GM12801 (cell line): ENCODE results near the gene C1orf185.

Experiments used
- TF ChIP-seq, protein P1 (sequence below): IDR thresholded peaks from one replicate; pipeline ENCODE4 v1.5.1; 2011; ENCODE audit warnings: control low read depth; ENCODE audit not compliant: insufficient read length; ENCODE audit errors: extremely low read depth

The C1orf185 gene

DNA sequence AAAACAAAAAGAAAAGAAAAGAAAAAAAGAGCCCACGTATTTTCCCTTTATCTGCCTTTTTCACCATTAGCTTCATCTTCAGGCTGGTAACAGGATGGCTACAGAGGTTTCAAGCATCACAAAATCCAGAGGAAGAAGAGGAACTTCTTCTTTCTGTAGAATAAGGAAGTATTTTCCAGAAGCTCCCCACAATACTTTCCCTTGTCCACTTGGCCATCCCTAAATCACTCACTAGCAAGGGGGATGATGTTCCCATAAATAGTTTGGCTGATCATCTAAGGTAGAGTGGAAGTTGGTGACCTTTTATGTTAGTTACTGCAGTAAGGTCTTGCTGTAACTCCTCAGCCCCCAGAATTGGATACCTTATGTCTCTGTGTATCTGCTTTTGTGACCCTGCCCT lies 88.9 kb downstream of the C1orf185 start:
- TF ChIP-seq, protein P1, sequence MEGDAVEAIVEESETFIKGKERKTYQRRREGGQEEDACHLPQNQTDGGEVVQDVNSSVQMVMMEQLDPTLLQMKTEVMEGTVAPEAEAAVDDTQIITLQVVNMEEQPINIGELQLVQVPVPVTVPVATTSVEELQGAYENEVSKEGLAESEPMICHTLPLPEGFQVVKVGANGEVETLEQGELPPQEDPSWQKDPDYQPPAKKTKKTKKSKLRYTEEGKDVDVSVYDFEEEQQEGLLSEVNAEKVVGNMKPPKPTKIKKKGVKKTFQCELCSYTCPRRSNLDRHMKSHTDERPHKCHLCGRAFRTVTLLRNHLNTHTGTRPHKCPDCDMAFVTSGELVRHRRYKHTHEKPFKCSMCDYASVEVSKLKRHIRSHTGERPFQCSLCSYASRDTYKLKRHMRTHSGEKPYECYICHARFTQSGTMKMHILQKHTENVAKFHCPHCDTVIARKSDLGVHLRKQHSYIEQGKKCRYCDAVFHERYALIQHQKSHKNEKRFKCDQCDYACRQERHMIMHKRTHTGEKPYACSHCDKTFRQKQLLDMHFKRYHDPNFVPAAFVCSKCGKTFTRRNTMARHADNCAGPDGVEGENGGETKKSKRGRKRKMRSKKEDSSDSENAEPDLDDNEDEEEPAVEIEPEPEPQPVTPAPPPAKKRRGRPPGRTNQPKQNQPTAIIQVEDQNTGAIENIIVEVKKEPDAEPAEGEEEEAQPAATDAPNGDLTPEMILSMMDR: no peak

DNA sequence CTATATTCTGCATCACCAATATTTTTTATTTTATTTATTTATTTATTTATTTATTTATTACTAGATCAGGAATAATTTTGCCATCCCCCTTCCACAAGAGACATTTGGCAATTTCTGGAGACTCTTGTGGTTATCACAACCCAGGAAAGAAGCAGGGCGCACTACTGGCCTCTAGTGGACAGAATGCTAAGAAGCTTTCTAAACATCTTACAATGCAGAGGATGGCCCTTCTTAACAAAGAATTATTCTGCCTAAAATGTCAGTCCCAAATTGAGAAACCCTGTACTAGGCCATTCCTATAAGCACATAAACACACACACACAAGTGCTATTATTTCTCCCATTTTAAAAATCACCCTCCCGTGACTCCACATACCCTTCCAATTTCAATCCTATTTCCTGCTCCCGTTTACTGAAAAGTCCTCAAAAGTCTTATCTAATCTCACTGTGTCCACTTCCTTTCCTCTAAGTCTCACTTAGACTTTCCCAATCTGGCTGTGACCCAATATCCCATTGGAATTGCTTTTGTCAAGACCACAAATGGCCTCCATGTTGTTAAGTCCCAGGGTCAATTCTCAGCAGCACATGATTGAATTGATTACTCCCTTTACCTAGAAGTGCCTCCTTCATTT lies 90.3 kb downstream of the C1orf185 start:
- TF ChIP-seq, protein P1: no peak

DNA sequence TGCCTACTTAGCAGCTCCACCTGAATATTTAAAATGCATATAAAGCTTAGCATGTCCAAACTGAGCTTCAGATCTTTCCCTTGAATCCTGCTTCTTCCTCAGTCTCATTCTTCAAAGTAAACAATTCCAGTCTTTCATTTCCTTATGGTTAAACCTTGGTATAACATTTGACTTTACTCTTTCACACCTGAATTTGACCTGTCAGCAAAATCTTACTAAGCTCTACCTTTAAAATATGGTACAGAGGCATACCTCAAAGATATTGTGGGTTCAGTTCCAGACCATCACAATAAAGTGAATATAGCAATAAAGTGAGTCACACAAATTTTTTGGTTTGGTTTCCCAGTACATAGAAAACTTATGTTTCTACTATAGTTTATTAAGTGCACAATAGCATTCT lies 91.5 kb downstream of the C1orf185 start:
- TF ChIP-seq, protein P1: no peak
